Parathyroid adenoma (tissue), 2 donors: Measurements from ENCODE around the gene ANKRD55.
"Not testable (repeated sequence)": the region's sequence is repeated elsewhere in the genome, so short reads cannot be mapped to it uniquely, and the experiment has no call there.

ENCODE experiments used
- H2AFZ ChIP-seq: fragments of 300-600 bp; sonication (generic); one replicate; pipeline ENCODE4 v1.7.0; 2017; ENCODE audit warnings: antibody characterized with exemption, mild to moderate bottlenecking
- H3K27ac ChIP-seq: fragments of 300-600 bp; sonication (generic); one replicate; pipeline ENCODE4 v1.7.0; 2017
- H3K27me3 ChIP-seq: fragments of 300-600 bp; sonication (generic); one replicate; pipeline ENCODE4 v1.7.0; 2017; ENCODE audit warnings: low read length; ENCODE audit not compliant: control insufficient read depth, insufficient read depth
- H3K36me3 ChIP-seq: fragments of 300-600 bp; sonication (generic); one replicate; pipeline ENCODE4 v1.7.0; 2017; ENCODE audit warnings: low read length; ENCODE audit not compliant: control insufficient read depth, insufficient read depth
- H3K4me1 ChIP-seq: fragments of 300-600 bp; sonication (generic); one replicate; pipeline ENCODE4 v1.7.0; 2017; ENCODE audit warnings: control low read depth
- H3K4me2 ChIP-seq: fragments of 300-600 bp; sonication (generic); one replicate; pipeline ENCODE4 v1.7.0; 2017; ENCODE audit warnings: low read length
- H3K4me3 ChIP-seq: fragments of 300-600 bp; sonication (generic); one replicate; pipeline ENCODE4 v1.7.0; 2017; ENCODE audit warnings: low read depth, low read length
- H3K79me2 ChIP-seq: fragments of 300-600 bp; sonication (generic); one replicate; pipeline ENCODE4 v1.7.0; 2017; ENCODE audit warnings: control low read depth
- H3K9ac ChIP-seq: fragments of 300-600 bp; sonication (generic); one replicate; pipeline ENCODE4 v1.7.0; 2017; ENCODE audit warnings: mild to moderate bottlenecking
- H3K9me3 ChIP-seq: fragments of 300-600 bp; sonication (generic); one replicate; pipeline ENCODE4 v1.7.0; 2017; ENCODE audit warnings: low read length; ENCODE audit not compliant: control insufficient read depth
- CTCF ChIP-seq: fragments of 300-600 bp; sonication (generic); IDR thresholded peaks from one replicate; pipeline ENCODE4 v1.7.0; 2017; ENCODE audit warnings: antibody characterized with exemption, mild to moderate bottlenecking
- donor health status: primary hyperparathyroidism.

Gene ANKRD55

GRCh38 chr5:56158331-56158960 lies 74.7 kb downstream of the ANKRD55 start:
- no peak overlapping the region for H3K4me2 ChIP-seq
- TF ChIP-seq CTCF = no peak
- no peak overlapping the region for H2AFZ ChIP-seq
- no peaks in the 10 kb centered on the region for H3K79me2 ChIP-seq
- H3K4me3 ChIP-seq = no peak overlapping the region
- no peak overlapping the region for H3K9ac ChIP-seq
- H3K9me3 ChIP-seq = no peaks in the 10 kb centered on the region
- no peaks in the 10 kb centered on the region for H3K27me3 ChIP-seq
- no peak overlapping the region for H3K27ac ChIP-seq
- H3K36me3 ChIP-seq = no peaks in the 10 kb centered on the region
- H3K4me1 ChIP-seq = peaks cover 8% of the 10 kb centered on the region

DNA sequence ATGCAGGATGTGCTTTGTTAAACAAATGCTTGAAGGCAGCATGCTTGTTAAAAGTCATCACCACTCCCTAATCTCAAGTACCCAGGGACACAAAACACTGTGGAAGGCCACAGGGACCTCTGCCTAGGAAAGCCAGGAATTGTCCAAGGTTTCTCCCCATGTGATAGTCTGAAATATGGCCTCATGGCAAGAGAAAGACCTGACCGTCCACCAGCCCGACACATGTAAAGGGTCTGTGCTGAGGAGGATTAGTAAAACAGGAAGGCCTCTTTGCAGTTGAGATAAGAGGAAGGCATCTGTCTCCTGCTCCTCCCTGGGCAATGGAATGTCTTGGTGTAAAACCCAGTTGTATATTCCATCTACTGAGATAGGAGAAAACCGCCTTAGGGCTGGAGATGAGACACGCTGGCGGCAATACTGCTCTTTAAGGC lies 75.9 kb downstream of the ANKRD55 start:
- H3K36me3 ChIP-seq, H3K9me3 ChIP-seq, H3K9ac ChIP-seq, H3K4me1 ChIP-seq, H3K79me2 ChIP-seq, H3K4me3 ChIP-seq, H3K4me2 ChIP-seq, H3K27me3 ChIP-seq, H3K27ac ChIP-seq: not testable (repeated sequence)
- H2AFZ ChIP-seq = peak overlapping the region; percentile 34

GRCh38 chr5:56156585-56157190 lies 76.4 kb downstream of the ANKRD55 start:
- H3K27ac ChIP-seq, H3K9ac ChIP-seq: not testable (repeated sequence)

GRCh38 chr5:56155992-56156584 lies 77.0 kb downstream of the ANKRD55 start:
- Histone ChIP-seq H3K36me3 (no peaks in the 10 kb centered on the region), H3K4me1 (peaks cover 8% of the 10 kb centered on the region), H3K27ac (no peak overlapping the region), H2AFZ (peak overlapping the region; percentile 34), H3K4me3 (no peak overlapping the region), H3K9ac (no peak overlapping the region), H3K9me3 (no peaks in the 10 kb centered on the region), H3K27me3 (no peaks in the 10 kb centered on the region), H3K79me2 (no peaks in the 10 kb centered on the region), H3K4me2 (no peak overlapping the region)
- TF ChIP-seq CTCF = no peak

More at GRCh38 chr5:56156585-56157190, 76.4 kb downstream of the ANKRD55 start:
- not testable (repeated sequence) for H3K36me3 ChIP-seq, H3K9me3 ChIP-seq, H3K4me2 ChIP-seq, H3K4me3 ChIP-seq, H3K4me1 ChIP-seq, H3K79me2 ChIP-seq, H3K27me3 ChIP-seq
- H2AFZ ChIP-seq = peak overlapping the region; percentile 34

- Histone ChIP-seq H2AFZ (peak overlapping the region; percentile 67), H3K4me2 (no peak overlapping the region), H3K4me1 (peaks cover 8% of the 10 kb centered on the region), H3K79me2 (no peaks in the 10 kb centered on the region), H3K9ac (no peak overlapping the region), H3K9me3 (no peaks in the 10 kb centered on the region), H3K36me3 (no peaks in the 10 kb centered on the region), H3K27me3 (no peaks in the 10 kb centered on the region), H3K27ac (peak overlapping the region; percentile 73), H3K4me3 (no peak overlapping the region)
- no peak for TF ChIP-seq CTCF
Measured at GRCh38 chr5:56154732-56155484, 78.2 kb downstream of the ANKRD55 start.
